Stimulated activated effector memory CD8-positive, alpha-beta T cell treated with anti-CD3 and anti-CD28 coated beads, Interleukin-12 subunit alpha, Interleukin-12 subunit beta, amount 100 ng/mL, for 72 hours (primary cell): ENCODE data around the gene OR52A1.
"Not testable (repeated sequence)": the region's sequence is repeated elsewhere in the genome, so short reads cannot be mapped to it uniquely, and the experiment has no call there.

Experiments used
- ATAC-seq: fragments of 150-1000 bp; cut with Tn5 transposase; 2 replicates; pipeline ENCODE4 v1.10.0; 2021
- DNase-seq, 2 donors: peaks; one replicate each; pipeline ENCODE4 v3.0.0; 2021 to 2022; ENCODE audit warnings: low spot score in 2 of 2
- H3K27ac Mint-ChIP-seq: one replicate; pipeline ENCODE4 v1.8.0; 2022; ENCODE audit warnings: mild to moderate bottlenecking, mixed read lengths
- H3K36me3 Mint-ChIP-seq: one replicate; pipeline ENCODE4 v1.8.0; 2022; ENCODE audit warnings: mild to moderate bottlenecking, mixed read lengths
- H3K4me1 Mint-ChIP-seq: one replicate; pipeline ENCODE4 v1.8.0; 2022; ENCODE audit warnings: mixed read lengths
- H3K4me3 Mint-ChIP-seq: one replicate; pipeline ENCODE4 v1.8.0; 2022; ENCODE audit warnings: mild to moderate bottlenecking, mixed read lengths
- H3K9me3 Mint-ChIP-seq: one replicate; pipeline ENCODE4 v1.8.0; 2022; ENCODE audit warnings: mixed read lengths

Gene OR52A1

DNA sequence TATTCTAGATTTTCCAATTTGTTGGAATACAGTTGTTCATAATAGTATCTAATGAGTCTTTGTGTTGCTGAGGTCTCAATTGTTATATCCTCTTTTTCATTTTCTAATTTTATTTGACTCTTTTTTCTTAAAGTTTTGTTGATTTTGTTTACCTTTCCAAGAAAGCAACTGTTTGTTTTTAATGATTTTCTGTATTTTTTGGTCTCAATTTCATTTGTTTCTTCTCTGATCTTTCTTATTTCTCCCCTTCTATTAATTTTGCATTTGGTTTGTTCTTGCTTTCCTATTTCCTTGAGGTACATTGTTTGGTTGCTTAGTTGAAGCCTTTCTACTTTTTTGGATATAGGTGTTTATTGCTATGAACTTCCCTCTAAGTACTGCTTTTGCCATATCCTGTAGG, 5.2 kb upstream of the OR52A1 start:
- H3K4me1 Mint-ChIP-seq = no peaks in the 10 kb centered on the region
- H3K36me3 Mint-ChIP-seq = no peaks in the 10 kb centered on the region
- H3K27ac Mint-ChIP-seq = no peak overlapping the region
- peaks cover 4% of the 10 kb centered on the region for H3K9me3 Mint-ChIP-seq
- H3K4me3 Mint-ChIP-seq = no peak overlapping the region
- DNase-seq = no peak
- ATAC-seq = no peak

DNA sequence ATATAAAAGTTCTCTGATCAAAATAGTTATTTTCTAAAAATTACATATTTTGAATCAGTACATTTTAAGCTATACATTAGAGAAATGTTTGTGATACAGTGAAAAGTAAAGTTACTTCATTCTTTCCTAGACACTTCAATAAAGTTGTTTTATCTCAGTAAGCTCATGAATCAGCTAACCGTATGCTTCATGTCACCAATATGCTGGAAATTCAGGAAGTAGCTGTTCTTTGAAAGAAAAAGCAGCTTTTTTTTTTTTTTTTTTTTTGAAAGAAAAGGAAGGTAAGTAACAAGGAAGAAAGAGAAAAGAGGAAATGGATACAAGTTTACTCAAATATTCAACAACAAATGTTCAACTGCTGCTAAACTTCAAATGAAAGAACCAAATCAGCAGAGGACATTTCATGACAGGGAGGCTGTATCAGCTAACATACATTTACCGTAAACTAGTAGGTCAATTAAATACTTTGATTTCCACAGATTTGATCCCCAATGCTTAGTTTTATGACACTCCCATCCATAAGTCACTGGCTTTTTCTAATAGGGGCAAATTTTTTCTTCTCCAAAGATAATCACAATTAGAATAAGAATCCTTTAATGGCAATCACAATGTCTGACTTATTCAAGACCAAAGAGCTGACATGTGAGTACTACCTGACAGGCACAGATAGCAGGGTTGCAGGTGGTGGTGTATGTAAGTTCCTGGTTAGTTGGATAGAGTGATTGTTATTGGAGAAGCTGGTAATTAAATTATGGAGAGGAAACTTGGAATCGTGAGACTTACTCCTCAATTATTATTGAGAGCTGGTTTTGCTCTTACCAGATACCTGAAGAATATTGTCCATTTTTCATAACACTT, 754 bp downstream of the OR52A1 start:
- no peak overlapping the region for H3K4me3 Mint-ChIP-seq
- H3K27ac Mint-ChIP-seq = no peak overlapping the region
- H3K36me3 Mint-ChIP-seq = no peaks in the 10 kb centered on the region
- DNase-seq (no peak), ATAC-seq (no peak)
- H3K4me1 Mint-ChIP-seq = no peaks in the 10 kb centered on the region
- H3K9me3 Mint-ChIP-seq = no peaks in the 10 kb centered on the region

DNA sequence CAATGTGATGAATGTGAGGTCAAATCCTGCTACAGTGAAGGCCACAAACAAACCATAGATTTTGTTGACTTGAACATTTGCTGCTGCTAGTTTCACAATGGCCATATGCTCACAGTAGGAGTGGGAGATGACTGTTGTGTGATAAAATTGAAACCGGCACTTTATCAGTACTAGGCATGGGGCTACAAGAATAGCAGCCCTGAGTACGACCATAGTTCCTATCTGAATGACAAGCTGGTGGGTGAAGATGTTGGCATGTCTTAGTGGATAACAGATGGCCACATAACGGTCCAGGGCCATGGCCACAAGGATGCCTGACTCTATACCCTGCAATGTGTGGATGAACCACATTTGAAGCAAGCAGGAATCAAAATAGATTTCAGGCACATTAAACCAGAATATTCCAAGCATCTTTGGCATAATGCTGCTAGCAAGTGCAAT, 2.8 kb downstream of the OR52A1 start:
- Mint-ChIP-seq H3K36me3 (no peaks in the 10 kb centered on the region), H3K27ac (no peak overlapping the region), H3K4me1 (no peaks in the 10 kb centered on the region), H3K9me3 (no peaks in the 10 kb centered on the region), H3K4me3 (no peak overlapping the region)
- no peak for ATAC-seq
- DNase-seq = no peak

DNA sequence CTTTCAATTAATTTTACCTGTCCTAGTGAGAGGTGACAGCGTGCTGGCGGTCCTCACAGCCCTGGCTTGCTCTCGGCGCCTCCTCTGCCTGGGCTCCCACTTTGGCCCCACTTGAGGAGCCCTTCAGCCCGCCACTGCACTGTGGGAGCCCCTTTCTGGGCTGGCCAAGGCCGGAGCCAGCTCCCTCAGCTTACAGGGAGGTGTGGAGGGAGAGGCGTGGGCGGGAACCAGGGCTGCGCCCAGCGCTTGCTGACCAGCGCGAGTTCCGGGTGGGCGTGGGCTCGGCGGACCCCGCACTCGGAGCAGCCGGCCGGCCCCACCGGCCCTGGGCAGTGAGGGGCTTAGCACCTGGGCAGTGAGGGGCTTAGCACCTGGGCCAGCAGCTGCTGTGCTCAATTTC, 10.4 kb downstream of the OR52A1 start:
- not testable (repeated sequence) for H3K27ac Mint-ChIP-seq, H3K9me3 Mint-ChIP-seq, H3K4me1 Mint-ChIP-seq, ATAC-seq, H3K36me3 Mint-ChIP-seq, DNase-seq, H3K4me3 Mint-ChIP-seq

DNA sequence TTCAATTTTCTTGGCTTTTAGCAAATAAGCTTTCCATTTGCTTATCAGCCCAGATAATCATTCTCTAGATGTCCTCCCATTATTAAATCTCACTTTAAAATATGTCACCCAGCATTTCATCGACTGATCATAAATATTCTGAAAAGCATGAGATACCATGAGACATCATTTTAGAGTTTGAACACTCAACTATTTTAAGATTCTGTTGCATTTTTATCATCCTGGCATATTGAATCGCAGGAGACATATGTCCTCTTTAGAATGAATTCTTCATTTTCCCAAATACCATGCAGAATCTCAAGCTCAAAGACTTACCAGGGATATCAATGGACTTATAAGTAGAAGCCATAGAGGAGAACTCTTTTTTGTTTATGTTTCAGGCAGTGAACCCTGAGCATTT, 16.6 kb downstream of the OR52A1 start, which contains the start of gene OR52A5:
OR52A5 (minus strand) TSS at position 361 of the 400 bp plus-strand sequence. CDS start 5,714 bp downstream, outside the sequence.
- DNase-seq (no peak), ATAC-seq (no peak)
- no peaks in the 10 kb centered on the region for H3K36me3 Mint-ChIP-seq
- H3K9me3 Mint-ChIP-seq = no peaks in the 10 kb centered on the region
- H3K4me1 Mint-ChIP-seq = no peaks in the 10 kb centered on the region
- H3K4me3 Mint-ChIP-seq = no peak within 1 kb of the TSS
- H3K27ac Mint-ChIP-seq = no peak within 1 kb of the TSS

DNA sequence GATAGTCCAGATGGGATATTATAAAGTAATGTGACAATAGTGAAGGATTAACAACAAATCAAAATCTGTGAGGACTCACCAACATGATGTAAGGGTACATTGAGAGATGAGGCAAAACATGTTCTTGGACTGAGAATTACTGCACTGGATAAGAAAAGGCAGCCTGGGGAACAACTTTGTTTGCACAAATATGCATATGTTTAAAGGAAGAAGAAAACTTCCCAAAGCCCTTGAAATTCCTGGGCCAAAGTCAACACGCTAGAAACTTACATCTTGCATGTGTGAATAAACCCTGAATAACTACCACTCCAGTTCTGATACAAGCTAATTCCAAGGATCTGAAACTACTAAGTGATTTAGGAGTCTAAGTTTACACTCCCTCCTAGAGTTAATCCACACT, 17.5 kb downstream of the OR52A1 start:
- Mint-ChIP-seq H3K4me1 (no peaks in the 10 kb centered on the region), H3K36me3 (no peaks in the 10 kb centered on the region), H3K9me3 (no peaks in the 10 kb centered on the region), H3K4me3 (no peak overlapping the region), H3K27ac (no peak overlapping the region)
- ATAC-seq (no peak), DNase-seq (no peak)

DNA sequence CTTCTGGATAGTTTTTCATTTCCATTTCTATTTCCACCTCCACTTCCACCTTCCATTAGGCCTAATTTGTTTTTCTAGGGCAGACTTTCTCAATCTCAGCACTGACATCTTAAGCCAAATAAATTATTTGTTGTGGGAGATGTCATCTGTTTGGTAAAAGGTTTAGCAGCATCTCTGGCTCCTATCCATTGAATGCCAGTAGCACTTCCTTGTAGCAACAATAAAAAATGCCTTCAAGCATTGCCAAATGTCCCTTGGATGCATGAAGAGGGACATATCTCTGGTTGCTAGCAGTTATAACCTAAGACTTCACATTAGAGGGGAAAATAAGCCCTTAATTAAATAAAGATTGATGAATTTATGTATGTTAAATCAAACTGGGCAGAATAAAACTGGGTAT, 18.3 kb downstream of the OR52A1 start:
- DNase-seq (no peak), ATAC-seq (no peak)
- H3K4me1 Mint-ChIP-seq = no peaks in the 10 kb centered on the region
- H3K36me3 Mint-ChIP-seq = no peaks in the 10 kb centered on the region
- no peak overlapping the region for H3K4me3 Mint-ChIP-seq
- no peaks in the 10 kb centered on the region for H3K9me3 Mint-ChIP-seq
- no peak overlapping the region for H3K27ac Mint-ChIP-seq

DNA sequence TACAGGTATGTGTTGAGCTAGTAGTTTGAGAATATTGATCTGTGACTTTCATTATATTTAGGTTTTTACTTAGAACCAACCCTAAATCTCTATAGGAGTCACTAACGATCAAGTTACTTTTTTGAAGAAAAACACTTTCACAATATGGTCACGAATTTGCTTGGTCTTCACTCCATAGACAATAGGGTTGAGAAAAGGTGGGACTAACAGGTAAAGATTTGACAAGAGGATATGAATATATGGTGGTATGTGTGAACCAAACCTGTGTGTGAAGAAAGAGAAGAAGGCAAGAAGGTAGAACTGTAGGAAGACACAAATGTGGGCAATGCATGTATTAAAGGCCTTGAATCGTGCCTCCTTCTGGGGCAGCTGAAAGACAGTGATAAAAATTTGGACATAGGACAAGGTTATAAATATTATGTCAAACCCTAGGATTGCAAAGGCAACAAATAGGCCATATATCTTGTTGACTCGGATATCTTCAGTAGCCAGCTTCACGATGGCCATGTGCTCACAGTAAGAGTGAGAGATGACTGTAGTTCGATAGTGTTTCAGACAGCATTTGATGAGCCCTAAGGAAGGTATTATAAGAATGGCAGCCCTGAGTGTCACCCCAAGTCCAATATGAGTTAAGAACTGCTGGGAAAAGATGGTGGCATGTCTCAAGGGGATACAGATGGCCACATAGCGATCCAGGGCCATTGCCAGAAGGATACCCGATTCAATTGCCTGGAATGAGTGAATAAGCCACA, 22.8 kb downstream of the OR52A1 start:
- no peaks in the 10 kb centered on the region for H3K4me1 Mint-ChIP-seq
- ATAC-seq (no peak), DNase-seq (no peak)
- no peaks in the 10 kb centered on the region for H3K36me3 Mint-ChIP-seq
- no peak overlapping the region for H3K4me3 Mint-ChIP-seq
- H3K27ac Mint-ChIP-seq = no peak overlapping the region
- H3K9me3 Mint-ChIP-seq = no peaks in the 10 kb centered on the region

DNA sequence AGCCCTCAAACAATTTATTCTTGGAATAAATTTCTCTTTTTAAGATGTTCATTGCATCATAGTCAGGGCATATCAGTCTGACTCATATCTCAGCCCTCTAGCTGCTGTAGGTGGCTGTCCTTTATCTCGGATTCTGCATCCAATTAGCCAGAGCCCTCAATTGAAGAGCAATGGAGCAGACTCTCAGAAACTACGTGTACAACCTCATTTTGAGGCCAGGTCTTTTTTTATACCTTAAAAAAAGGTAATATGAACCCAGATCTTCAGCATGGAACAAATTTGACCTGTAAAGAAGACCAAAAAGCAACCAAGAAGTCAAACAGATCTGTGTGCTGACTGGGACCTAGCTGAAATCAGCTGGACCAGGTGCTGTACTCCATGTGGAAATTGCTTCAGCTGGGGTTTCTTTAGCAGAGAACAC, 25.1 kb downstream of the OR52A1 start:
- Mint-ChIP-seq H3K4me1 (no peaks in the 10 kb centered on the region), H3K4me3 (no peak overlapping the region), H3K27ac (no peak overlapping the region), H3K36me3 (no peaks in the 10 kb centered on the region), H3K9me3 (no peaks in the 10 kb centered on the region)
- ATAC-seq (no peak), DNase-seq (no peak)

DNA sequence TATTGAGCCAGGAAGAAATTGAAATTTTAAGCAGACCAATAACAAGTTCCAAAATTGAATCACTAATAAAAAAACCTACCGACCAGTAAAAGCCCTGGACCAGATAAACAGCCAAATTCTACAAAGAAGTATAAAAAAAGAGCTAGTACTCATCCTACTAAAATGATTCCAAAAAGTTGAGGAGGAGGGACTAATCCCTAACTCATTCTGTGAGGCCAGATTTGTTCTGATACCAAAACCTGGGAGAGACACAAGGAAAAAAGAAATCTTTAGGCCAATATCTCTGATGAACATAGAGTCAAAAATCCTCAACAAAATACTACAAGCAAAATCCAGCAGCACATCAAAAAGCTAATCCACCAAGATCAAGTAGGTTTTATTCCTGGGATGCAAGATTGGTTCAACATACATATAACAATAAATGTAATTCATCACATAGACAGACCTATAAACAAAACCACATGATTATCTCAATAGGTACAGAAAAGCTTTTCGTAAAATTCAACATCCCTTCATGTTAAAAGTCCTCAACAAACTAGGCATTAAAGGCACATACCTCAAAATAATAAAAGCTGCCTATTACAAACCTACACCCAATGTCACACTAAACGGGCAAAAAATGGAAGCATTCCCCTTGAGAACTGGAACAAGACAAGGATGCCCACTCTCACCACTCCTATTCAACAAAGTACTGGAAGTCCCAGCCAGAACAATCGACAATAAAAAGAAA, 29.5 kb downstream of the OR52A1 start:
- no peak overlapping the region for H3K27ac Mint-ChIP-seq
- no peaks in the 10 kb centered on the region for H3K4me1 Mint-ChIP-seq
- ATAC-seq (no peak), DNase-seq (no peak)
- H3K36me3 Mint-ChIP-seq = no peaks in the 10 kb centered on the region
- H3K9me3 Mint-ChIP-seq = no peaks in the 10 kb centered on the region
- H3K4me3 Mint-ChIP-seq = no peak overlapping the region

DNA sequence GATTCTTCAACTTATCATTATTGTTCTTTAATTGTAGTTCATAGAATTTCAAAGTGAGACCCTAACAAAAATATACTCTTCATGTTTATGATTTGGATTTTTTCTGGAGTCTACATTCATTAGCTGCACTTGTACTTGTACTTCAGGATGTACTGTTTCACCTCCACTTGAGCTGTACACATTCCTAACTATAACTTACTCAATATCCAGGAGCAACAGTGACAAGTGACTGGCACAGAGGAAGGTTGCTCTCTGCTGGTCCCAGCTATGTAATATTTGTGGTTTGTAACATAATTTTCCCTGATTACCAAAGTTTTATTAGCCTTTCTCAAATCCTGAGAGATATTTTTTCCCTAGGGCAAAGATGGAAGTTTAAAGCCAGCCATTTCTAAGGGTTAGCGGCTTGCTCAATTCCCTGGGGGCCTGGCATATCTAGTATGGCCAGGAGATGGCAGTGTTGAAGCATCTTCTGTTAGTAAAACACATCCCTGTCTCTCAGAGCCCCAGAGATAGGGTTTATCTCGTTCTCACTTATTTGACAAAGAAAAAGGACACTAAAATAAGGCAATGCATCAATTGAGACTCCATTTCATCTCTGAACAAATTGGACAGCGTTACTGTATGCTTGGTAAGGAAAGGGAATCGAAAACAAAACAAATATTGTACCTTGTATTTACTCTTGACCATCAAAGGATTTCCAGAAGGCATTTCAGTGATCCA, 30.6 kb downstream of the OR52A1 start:
- no peak overlapping the region for H3K27ac Mint-ChIP-seq
- H3K4me1 Mint-ChIP-seq = no peaks in the 10 kb centered on the region
- DNase-seq (peak; percentile 6 to 56), ATAC-seq (peak; percentile 47)
- H3K36me3 Mint-ChIP-seq = no peaks in the 10 kb centered on the region
- H3K4me3 Mint-ChIP-seq = no peak overlapping the region
- no peaks in the 10 kb centered on the region for H3K9me3 Mint-ChIP-seq

DNA sequence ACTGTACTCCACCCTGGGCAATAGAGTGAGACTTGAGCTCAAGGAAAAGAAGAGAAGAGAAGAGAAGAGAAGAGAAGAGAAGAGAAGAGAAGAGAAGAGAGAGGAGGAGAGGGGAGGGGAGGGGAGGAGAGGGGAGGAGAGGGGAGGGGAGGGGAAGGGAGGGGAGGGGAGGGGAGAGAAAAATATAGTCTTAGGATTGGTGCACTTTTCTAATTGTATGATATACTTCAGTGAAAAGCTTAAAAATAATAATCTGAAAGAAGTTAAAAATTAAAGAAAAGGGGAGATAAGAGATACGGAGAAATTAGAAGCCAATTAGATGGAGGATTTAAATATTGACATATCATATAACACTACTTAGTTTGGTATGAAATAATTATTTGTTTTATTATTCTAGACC, 35.7 kb downstream of the OR52A1 start:
- Mint-ChIP-seq H3K4me3 (no peak overlapping the region), H3K4me1 (no peaks in the 10 kb centered on the region), H3K36me3 (no peaks in the 10 kb centered on the region), H3K27ac (no peak overlapping the region), H3K9me3 (peaks cover 3% of the 10 kb centered on the region)
- no peak for ATAC-seq
- DNase-seq = no peak

DNA sequence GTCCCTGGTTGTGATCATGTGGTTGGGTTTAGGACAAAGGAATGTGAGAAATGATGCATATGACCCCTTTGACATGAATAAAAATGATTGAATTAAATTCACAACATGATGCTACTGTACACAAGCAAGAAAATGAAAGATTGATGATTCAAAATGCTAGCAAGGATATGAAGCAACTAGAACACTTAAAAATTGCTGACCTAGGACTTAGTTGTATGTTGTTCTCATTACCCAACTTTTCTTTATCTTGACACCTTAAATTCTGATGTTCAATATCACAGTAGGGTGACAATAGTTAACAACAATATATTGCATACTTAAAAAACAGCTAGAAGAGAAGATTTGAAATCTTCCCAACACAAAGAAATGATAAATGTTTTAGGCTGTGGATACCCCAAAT, 37.0 kb downstream of the OR52A1 start:
- ATAC-seq = no peak
- Mint-ChIP-seq H3K4me3 (no peak overlapping the region), H3K4me1 (no peaks in the 10 kb centered on the region), H3K9me3 (peaks cover 3% of the 10 kb centered on the region), H3K27ac (no peak overlapping the region), H3K36me3 (no peaks in the 10 kb centered on the region)
- no peak for DNase-seq

DNA sequence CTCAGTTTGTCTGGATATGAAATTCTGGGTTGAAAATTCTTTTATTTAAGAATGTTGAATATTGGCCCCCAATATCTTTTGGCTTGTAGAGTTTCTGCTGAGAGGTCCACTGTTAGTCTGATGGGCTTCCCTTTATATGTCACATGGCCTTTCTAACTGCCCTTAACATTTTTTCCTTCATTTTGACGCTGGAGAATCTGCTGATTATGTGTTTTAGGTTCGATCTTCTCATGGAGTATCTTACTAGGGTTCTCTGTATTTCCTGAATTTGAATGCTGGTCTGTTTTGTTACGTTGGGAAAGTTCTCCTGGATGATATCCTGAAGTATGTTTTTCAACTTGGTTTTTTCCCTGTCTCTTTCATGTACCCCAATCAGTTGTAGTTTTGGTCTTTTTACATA, 39.2 kb downstream of the OR52A1 start:
- Mint-ChIP-seq H3K27ac (no peak overlapping the region), H3K9me3 (peaks cover 3% of the 10 kb centered on the region), H3K36me3 (no peaks in the 10 kb centered on the region), H3K4me3 (no peak overlapping the region), H3K4me1 (no peaks in the 10 kb centered on the region)
- ATAC-seq = no peak
- DNase-seq = no peak

DNA sequence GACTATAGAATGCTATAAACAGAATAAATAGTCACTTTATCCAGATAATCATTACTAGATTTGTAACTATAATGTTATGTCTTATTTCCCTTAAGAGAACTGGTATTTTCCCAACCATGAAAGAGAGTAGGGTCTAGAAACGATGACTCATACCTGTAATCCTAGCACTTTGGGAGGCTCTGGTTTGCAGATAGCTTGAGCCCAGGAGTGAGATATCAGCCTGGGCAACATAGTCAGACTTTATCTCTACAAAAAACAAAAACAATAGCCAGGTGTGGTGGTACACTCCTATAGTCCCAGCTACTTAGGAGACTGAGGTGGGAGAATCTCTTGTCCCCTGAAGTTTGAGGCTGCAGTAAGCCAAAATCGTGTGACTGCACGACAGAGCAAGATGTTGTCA, 47.3 kb downstream of the OR52A1 start:
- ATAC-seq (no peak), DNase-seq (no peak)
- Mint-ChIP-seq H3K36me3 (no peaks in the 10 kb centered on the region), H3K4me1 (no peaks in the 10 kb centered on the region), H3K27ac (no peak overlapping the region), H3K9me3 (no peaks in the 10 kb centered on the region), H3K4me3 (no peak overlapping the region)
